CD4-positive, CD25-positive, alpha-beta regulatory T cell (primary cell): ENCODE data around the gene ETNK2. TPM values are rescaled to one million over a fixed set of nuclear protein-coding genes. Genes with fewer than 3 reads are reported as not detected.

Source experiments
- ATAC-seq, 2 donors: fragments of 150-1000 bp; cut with Tn5 transposase; one replicate each; pipeline ENCODE4 v1.10.0; 2021; ENCODE audit warnings: low read depth in 2 of 2, moderate number of reproducible peaks in 2 of 2, moderate library complexity in 1 of 2
- DNase-seq, 3 donors: peaks; one replicate each; pipeline versions ENCODE4 v3.0.0 to v3.0.0-alpha.2; 2012 to 2022; ENCODE audit warnings: mixed read lengths in 1 of 3
- H3K27ac ChIP-seq: one replicate; pipeline ENCODE4 v1.7.0; 2013; ENCODE audit warnings: mild to moderate bottlenecking, low read length; ENCODE audit not compliant: insufficient read depth, poor library complexity, severe bottlenecking
- H3K27me3 ChIP-seq: one replicate; pipeline ENCODE4 v1.7.0; 2013; ENCODE audit warnings: low read length; ENCODE audit not compliant: control insufficient read depth, insufficient read depth
- H3K36me3 ChIP-seq: one replicate; pipeline ENCODE4 v1.7.0; 2013; ENCODE audit warnings: mild to moderate bottlenecking, low read length, moderate library complexity; ENCODE audit not compliant: control insufficient read depth, insufficient read depth
- H3K4me1 ChIP-seq: 2 replicates; pipeline ENCODE4 v1.7.0; 2013; ENCODE audit warnings: mild to moderate bottlenecking, low read length; ENCODE audit not compliant: insufficient read depth, control insufficient read depth, poor library complexity, severe bottlenecking
- H3K4me3 ChIP-seq: one replicate; pipeline ENCODE4 v1.7.0; 2013; ENCODE audit warnings: low read depth, mild to moderate bottlenecking, low read length, moderate library complexity
- H3K9me3 ChIP-seq, 2 experiments: 1 replicate in 1 of 2; 2 replicates in 1 of 2; pipeline ENCODE4 v1.7.0; 2013; ENCODE audit warnings: low read length in 2 of 2, mild to moderate bottlenecking in 1 of 2, moderate library complexity in 1 of 2; ENCODE audit not compliant: control insufficient read depth in 2 of 2
- H3K27ac Mint-ChIP-seq, 3 donors: one replicate each; pipeline ENCODE4 v1.8.0; 2020 to 2022; ENCODE audit warnings: mild to moderate bottlenecking in 3 of 3, mixed read lengths in 3 of 3, moderate library complexity in 2 of 3
- H3K27me3 Mint-ChIP-seq: one replicate; pipeline ENCODE4 v1.8.0; 2022; ENCODE audit warnings: mild to moderate bottlenecking, mixed read lengths
- H3K36me3 Mint-ChIP-seq: one replicate; pipeline ENCODE4 v1.8.0; 2020; ENCODE audit warnings: mixed read lengths
- H3K4me1 Mint-ChIP-seq, 4 donors: one replicate each; pipeline ENCODE4 v1.8.0; 2020 to 2022; ENCODE audit warnings: mixed read lengths in 4 of 4, mild to moderate bottlenecking in 1 of 4
- H3K4me3 Mint-ChIP-seq, 4 donors: one replicate each; pipeline ENCODE4 v1.8.0; 2020 to 2022; ENCODE audit warnings: mild to moderate bottlenecking in 4 of 4, mixed read lengths in 4 of 4, moderate library complexity in 3 of 4
- H3K9me3 Mint-ChIP-seq, 7 donors: one replicate each; pipeline ENCODE4 v1.8.0; 2020 to 2022; ENCODE audit warnings: mixed read lengths in 7 of 7, mild to moderate bottlenecking in 3 of 7, moderate library complexity in 2 of 7
- polyA plus RNA-seq, 4 donors: library from polyadenylated mRNA; unstranded; fragments of 300-500 nt; fragmentation: Illumina TruSeq; gene quantifications; one replicate each; pipeline ENCODE4 v1.2.3, GENCODE V29; 2021
- total RNA-seq: library from RNA; stranded (reverse); gene quantifications from one replicate; pipeline ENCODE4 v1.2.3, GENCODE V29; 2022

The ETNK2 gene
- total and polyA plus RNA-seq, 5 donors from 2014 or later: 0.55 to 3.0 (median 1.2) TPM

DNA sequence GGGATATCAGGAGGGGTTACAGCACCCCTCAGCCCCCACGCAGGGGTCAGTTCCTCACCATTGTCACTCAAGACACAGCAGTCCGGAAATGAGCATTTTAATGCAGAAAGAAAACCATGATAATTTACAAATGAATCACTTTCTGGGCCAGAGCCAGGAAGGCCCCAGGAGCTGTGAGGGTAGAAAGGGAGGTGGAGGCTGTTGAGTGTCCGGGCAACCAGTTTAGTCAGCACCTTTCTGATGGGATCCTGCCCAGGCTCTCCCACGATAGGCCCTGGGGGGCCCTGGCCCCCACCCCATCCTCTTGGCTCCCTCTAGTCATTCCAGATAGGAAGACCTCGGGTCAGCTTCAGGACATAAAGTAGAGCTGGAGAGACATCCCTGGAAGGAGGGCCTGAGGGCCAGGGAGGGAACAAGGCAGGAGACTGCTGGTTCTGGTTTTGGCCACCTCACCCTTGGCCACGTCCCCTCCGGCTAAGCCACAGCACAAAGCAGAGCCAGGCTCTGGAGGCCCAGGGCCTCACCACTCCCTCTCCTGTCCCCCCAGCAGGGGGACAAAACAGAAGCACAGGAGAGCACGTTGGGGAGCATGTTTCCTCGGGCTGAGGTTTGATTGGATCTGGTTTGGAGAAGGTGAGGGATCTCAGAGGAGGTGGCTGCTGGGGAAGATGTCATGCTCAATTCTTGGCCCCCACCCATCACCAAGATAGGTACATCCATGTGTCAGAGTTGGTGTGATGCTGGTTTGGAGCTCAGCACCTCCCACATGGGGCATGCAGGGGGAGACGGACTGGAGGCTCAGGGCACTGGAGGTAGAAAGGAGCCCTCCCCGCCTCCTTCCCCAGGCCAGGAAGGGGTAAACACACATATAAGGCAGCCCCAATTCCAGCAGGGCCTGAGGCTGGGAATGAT lies 20.6 kb downstream of the ETNK2 start:
- no peaks in the 10 kb centered on the region for H3K9me3 Mint-ChIP-seq
- no peaks in the 10 kb centered on the region for H3K27me3 ChIP-seq
- no peak overlapping the region for H3K27ac ChIP-seq
- no peak overlapping the region for H3K4me3 Mint-ChIP-seq
- ATAC-seq (no peak), DNase-seq (no peak)
- H3K27ac Mint-ChIP-seq: no peak overlapping the region
- peaks cover 0 to 8% (median 4%) of the 10 kb centered on the region in 4 donors for H3K4me1 Mint-ChIP-seq
- H3K27me3 Mint-ChIP-seq: peaks cover 18% of the 10 kb centered on the region
- no peaks in the 10 kb centered on the region for H3K36me3 Mint-ChIP-seq
- no peaks in the 10 kb centered on the region for H3K9me3 ChIP-seq
- H3K36me3 ChIP-seq: no peaks in the 10 kb centered on the region
- no peaks in the 10 kb centered on the region for H3K4me1 ChIP-seq
- H3K4me3 ChIP-seq: no peak overlapping the region

GRCh38 chr1:204130178-204130577 lies 21.7 kb downstream of the ETNK2 start:
- Mint-ChIP-seq H3K4me1 (peaks cover 0 to 8% (median 4%) of the 10 kb centered on the region in 4 donors), H3K27me3 (peaks cover 14% of the 10 kb centered on the region), H3K27ac (no peak overlapping the region), H3K4me3 (no peak overlapping the region), H3K9me3 (no peaks in the 10 kb centered on the region), H3K36me3 (no peaks in the 10 kb centered on the region)
- H3K4me1 ChIP-seq: no peaks in the 10 kb centered on the region
- ATAC-seq (no peak), DNase-seq (no peak)
- no peaks in the 10 kb centered on the region for H3K9me3 ChIP-seq
- H3K4me3 ChIP-seq: no peak overlapping the region
- no peaks in the 10 kb centered on the region for H3K36me3 ChIP-seq
- H3K27me3 ChIP-seq: no peaks in the 10 kb centered on the region
- no peak overlapping the region for H3K27ac ChIP-seq

DNA sequence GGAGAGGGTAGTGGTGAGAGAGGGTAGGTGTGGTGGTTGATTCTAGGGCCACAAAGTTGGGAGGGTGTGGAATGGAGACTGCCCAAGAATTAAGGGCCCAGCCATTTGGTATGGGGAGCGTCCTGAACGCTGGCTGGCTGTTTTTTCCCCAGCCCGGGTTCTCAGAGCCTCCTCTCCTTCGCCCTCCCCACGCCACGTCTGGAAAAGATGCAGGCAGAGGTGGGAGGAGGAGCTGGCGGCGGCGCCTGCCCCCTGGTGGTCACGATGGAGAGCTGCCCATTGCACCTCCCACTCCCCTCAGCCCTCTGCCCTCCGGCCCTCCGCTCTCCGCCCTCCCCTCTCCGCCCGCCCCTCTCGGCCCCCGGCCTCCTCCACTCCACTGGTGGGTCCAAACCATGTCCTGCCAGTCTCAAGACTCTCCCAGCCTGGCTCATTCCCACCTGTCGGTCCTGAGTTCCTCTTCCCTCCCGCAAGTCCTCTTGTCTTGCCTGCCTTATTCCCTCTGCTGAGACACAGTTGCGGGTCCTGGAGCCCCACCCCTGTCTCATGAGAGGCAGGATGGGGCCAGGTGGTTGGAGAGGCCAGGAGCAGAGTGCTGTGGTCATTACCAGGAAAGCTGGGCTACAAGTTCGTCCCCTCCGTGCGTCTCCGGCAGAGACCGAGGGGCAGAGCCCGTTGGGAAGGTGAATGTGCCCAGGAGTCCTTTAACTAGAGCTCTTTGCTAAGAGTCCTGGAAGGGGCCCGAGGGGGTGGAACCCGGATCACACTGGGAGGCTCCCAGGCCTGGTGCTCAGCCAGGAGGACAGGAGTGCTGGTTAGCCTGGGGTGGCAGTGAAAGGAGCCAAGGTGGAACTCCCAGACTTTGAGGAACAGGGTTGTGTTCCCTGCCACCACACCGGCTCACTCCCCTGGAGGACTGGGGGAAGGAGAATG lies 22.6 kb downstream of the ETNK2 start:
- DNase-seq (peak; percentile 34 to 59 (median 42)), ATAC-seq (peak; percentile 53 to 68)
- H3K9me3 ChIP-seq: no peaks in the 10 kb centered on the region
- H3K4me3 ChIP-seq: no peak overlapping the region
- H3K27me3 Mint-ChIP-seq: peaks cover 14% of the 10 kb centered on the region
- H3K27ac Mint-ChIP-seq: no peak overlapping the region
- no peak overlapping the region for H3K27ac ChIP-seq
- no peaks in the 10 kb centered on the region for H3K36me3 ChIP-seq
- H3K4me1 ChIP-seq: no peaks in the 10 kb centered on the region
- no peak overlapping the region for H3K4me3 Mint-ChIP-seq
- H3K36me3 Mint-ChIP-seq: no peaks in the 10 kb centered on the region
- peaks cover 0 to 8% (median 4%) of the 10 kb centered on the region in 4 donors for H3K4me1 Mint-ChIP-seq
- H3K9me3 Mint-ChIP-seq: no peaks in the 10 kb centered on the region
- H3K27me3 ChIP-seq: no peaks in the 10 kb centered on the region

DNA sequence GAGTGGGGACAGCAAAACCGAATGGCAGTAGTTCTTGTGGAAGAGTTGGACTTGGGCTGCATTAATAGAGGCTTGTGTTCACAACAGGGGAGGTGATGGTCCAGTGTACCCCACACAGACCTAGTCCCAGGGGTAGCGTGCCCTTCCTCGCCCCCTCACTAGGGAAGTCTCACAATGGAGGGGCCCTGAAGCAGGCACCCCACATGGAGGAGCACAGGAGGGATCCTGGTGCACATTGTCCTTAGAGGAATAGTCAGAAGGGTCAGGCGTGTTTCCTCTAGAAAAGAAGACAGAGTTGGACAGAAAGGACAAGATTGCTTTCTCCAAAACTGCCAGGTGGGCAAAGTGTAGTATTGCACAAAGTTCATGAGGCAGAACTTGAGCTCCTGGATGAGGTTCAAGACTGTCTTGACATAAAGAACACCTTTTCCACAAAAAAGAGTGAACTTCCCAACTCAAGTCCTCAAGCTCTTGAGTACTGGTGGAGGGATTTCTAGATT lies 23.3 kb downstream of the ETNK2 start:
- Mint-ChIP-seq H3K4me1 (peaks cover 0 to 8% (median 4%) of the 10 kb centered on the region in 4 donors), H3K36me3 (no peaks in the 10 kb centered on the region), H3K27ac (no peak overlapping the region), H3K9me3 (no peaks in the 10 kb centered on the region), H3K27me3 (peaks cover 14% of the 10 kb centered on the region), H3K4me3 (no peak overlapping the region)
- H3K4me3 ChIP-seq: no peak overlapping the region
- H3K27ac ChIP-seq: no peak overlapping the region
- H3K4me1 ChIP-seq: no peaks in the 10 kb centered on the region
- H3K36me3 ChIP-seq: no peaks in the 10 kb centered on the region
- DNase-seq (no peak), ATAC-seq (no peak)
- H3K27me3 ChIP-seq: no peaks in the 10 kb centered on the region
- no peaks in the 10 kb centered on the region for H3K9me3 ChIP-seq

- no peaks in the 10 kb centered on the region for H3K36me3 ChIP-seq
- Mint-ChIP-seq H3K4me1 (peaks cover 0 to 8% (median 4%) of the 10 kb centered on the region in 4 donors), H3K36me3 (no peaks in the 10 kb centered on the region), H3K27ac (no peak overlapping the region), H3K9me3 (no peaks in the 10 kb centered on the region), H3K27me3 (peaks cover 14% of the 10 kb centered on the region), H3K4me3 (no peak overlapping the region)
- H3K9me3 ChIP-seq: no peaks in the 10 kb centered on the region
- DNase-seq (no peak), ATAC-seq (no peak)
- no peak overlapping the region for H3K27ac ChIP-seq
- H3K4me1 ChIP-seq: no peaks in the 10 kb centered on the region
- H3K27me3 ChIP-seq: no peaks in the 10 kb centered on the region
- H3K4me3 ChIP-seq: no peak overlapping the region
Measured at GRCh38 chr1:204127597-204128242, 24.1 kb downstream of the ETNK2 start.

GRCh38 chr1:204126956-204127355 lies 24.9 kb downstream of the ETNK2 start:
- ATAC-seq: no peak

DNA sequence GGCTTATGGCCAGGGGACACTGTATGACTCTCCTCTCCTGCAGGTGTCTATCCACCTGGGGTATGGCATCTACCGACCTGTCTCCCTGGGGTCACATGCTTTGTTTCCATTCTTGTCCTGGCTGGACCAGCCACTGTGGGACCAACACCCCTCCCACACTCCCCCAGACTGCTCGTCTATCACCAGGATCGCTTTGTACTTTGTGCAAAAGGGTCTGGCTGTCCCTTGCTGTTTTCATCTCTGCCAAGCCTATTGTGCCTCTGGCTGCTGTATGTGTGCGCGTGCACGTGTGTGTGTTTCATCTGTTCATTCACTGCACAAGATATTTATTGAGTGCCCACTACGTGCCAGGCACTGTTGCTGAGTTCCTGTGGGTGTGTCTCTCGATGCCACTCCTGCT lies 25.5 kb downstream of the ETNK2 start:
- H3K9me3 Mint-ChIP-seq: no peaks in the 10 kb centered on the region
- Histone ChIP-seq H3K27me3 (no peaks in the 10 kb centered on the region), H3K36me3 (no peaks in the 10 kb centered on the region), H3K4me3 (no peak overlapping the region), H3K27ac (no peak overlapping the region), H3K9me3 (no peaks in the 10 kb centered on the region), H3K4me1 (no peaks in the 10 kb centered on the region)
- no peak overlapping the region for H3K4me3 Mint-ChIP-seq
- H3K27me3 Mint-ChIP-seq: peaks cover 14% of the 10 kb centered on the region
- ATAC-seq (no peak), DNase-seq (no peak)
- H3K4me1 Mint-ChIP-seq: peaks cover 0 to 8% (median 4%) of the 10 kb centered on the region in 4 donors
- no peaks in the 10 kb centered on the region for H3K36me3 Mint-ChIP-seq
- no peak overlapping the region for H3K27ac Mint-ChIP-seq

More at GRCh38 chr1:204126956-204127355, 24.9 kb downstream of the ETNK2 start:
- H3K4me3 Mint-ChIP-seq: no peak overlapping the region
- Histone ChIP-seq H3K36me3 (no peaks in the 10 kb centered on the region), H3K4me3 (no peak overlapping the region), H3K27ac (no peak overlapping the region), H3K4me1 (no peaks in the 10 kb centered on the region), H3K9me3 (no peaks in the 10 kb centered on the region), H3K27me3 (no peaks in the 10 kb centered on the region)
- DNase-seq: no peak
- no peaks in the 10 kb centered on the region for H3K36me3 Mint-ChIP-seq
- H3K4me1 Mint-ChIP-seq: peaks cover 0 to 8% (median 4%) of the 10 kb centered on the region in 4 donors
- H3K27me3 Mint-ChIP-seq: peaks cover 14% of the 10 kb centered on the region
- H3K27ac Mint-ChIP-seq: no peak overlapping the region
- no peaks in the 10 kb centered on the region for H3K9me3 Mint-ChIP-seq
